RPMI7951 (cell line): ENCODE data around the gene SEMA4G. TPM values are rescaled to one million over a fixed set of nuclear protein-coding genes. Genes with fewer than 3 reads are reported as not detected.
"Not testable (repeated sequence)": the region's sequence is repeated elsewhere in the genome, so short reads cannot be mapped to it uniquely, and the experiment has no call there.

Experiments
- DNase-seq: peaks from one replicate; pipeline ENCODE4 v3.0.0-alpha.2; 2012; ENCODE audit warnings: low read depth
- total RNA-seq: library from RNA; depleted of rRNA; stranded (reverse); fragments of >200 nt; shearing (Covaris generic); gene quantifications from 2 replicates; pipeline ENCODE4 v1.2.3, GENCODE V29; 2014

SEMA4G gene
- total RNA-seq, 1 experiment from 2014 or later: 0.84 TPM

GRCh38 chr10:100970914-100971811 is 1.9 kb downstream of the SEMA4G start:
- no peak for DNase-seq

DNA sequence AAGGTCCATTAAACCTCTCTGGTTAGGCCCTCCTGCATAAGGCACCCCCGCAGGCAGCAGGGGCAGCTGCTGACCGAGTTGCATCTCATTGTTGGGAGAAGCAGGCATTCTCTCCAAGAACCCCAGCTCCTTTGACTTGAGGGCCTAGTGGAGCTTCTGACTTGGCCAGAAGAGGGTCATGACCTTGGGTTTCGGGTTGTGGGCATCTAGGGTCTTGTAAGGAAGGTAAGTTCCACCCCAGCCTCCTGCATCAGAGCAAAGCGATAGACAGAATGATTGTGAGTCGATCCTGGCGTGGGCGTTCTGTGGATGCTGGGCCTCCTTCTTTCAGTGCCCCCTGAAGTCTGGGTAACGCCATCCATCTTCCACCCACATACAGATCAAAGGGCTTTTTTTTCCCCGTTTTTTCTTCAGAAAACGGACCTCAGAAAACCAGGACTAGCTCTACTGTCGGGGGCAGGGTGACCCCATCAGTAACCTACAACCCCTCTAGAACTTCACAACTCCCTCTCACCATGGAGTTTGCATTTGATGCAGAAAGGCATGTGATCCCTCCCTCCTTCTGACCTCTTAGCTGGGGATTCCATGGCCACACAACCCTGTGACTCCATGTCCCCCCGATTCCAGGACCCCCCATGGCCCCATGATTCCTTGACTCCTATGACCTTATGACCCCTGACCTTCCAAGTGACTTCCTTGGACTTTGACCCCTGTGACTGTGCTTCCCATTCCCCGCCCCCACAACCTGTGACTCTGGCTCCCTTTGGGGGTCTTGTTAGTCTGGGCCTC is 3.0 kb downstream of the SEMA4G start:
- DNase-seq: no peak

GRCh38 chr10:100972904-100973535 is 3.7 kb downstream of the SEMA4G start:
- no peak for DNase-seq

- not testable (repeated sequence) for DNase-seq
These were observed 6.1 kb downstream of the SEMA4G start for GRCh38 chr10:100975397-100975796.

- no peak for DNase-seq
These were observed 7.6 kb downstream of the SEMA4G start for GRCh38 chr10:100976906-100977305.

DNA sequence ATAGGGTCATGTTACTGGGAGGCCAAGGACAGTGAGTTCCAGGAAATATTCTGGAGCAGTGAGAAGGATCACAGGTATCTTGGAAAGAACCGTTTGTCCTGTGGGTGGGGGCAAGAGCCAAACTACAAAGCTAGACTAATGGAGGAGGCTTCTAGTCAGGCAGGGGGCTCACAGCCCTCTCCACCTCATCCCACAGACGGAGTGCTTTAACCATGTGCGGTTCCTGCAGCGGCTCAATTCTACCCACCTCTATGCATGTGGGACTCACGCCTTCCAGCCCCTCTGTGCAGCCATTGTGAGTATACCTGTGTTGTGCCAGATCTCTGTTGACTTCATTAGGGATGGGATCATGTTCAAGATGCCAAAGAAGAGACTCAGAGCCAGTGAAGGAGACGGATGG is 8.1 kb downstream of the SEMA4G start:
- no peak for DNase-seq

DNA sequence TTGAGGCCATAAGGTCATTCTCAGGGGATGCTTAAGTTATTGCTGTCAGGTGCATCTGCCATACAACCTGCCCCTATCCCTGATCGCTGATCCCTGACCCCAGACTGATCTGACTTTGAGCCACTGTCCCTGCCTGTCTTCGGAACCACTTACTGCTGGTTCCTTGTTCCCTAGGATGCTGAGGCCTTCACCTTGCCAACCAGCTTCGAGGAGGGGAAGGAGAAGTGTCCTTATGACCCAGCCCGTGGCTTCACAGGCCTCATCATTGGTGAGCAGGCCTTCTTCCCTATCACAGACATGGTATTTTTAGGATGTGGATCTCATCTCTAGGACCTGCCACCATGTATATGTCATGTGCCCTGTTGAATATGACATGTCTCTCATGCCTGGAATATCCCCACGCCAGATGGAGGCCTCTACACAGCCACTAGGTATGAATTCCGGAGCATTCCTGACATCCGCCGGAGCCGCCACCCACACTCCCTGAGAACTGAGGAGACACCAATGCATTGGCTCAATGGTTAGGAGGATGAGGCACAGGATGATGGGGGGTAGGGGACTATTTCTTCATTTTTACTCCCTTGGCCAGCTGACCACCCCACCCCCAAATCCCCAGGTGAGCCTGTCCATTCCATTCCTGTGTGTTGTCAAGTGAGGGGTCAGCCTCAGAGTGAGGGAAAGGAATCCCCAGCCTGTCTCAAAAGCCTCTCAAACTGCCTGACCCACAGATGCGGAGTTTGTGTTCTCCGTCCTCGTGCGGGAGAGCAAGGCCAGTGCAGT is 9.0 kb downstream of the SEMA4G start:
- DNase-seq: no peak

- DNase-seq: no peak
These were observed 9.5 kb downstream of the SEMA4G start for GRCh38 chr10:100978901-100979195.

DNA sequence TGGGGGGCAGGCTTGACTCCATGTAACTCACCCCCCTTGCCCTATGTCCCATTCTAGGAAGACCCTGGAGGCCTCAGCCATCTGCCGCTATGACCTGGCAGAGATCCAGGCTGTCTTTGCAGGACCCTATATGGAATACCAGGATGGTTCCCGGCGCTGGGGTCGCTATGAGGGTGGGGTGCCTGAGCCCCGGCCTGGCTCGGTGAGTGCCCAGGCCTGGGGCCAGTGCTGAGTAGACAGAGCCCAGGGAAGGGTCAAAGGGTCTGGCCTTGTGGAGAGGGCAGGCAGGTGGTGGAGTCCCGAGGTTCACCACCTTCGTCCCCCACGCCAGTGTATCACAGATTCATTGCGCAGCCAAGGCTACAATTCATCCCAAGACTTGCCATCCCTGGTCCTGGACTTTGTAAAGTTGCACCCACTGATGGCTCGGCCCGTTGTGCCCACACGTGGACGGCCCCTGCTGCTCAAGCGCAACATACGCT is 10.5 kb downstream of the SEMA4G start:
- no peak for DNase-seq

- no peak for DNase-seq
These were observed 11.0 kb downstream of the SEMA4G start for GRCh38 chr10:100980311-100980710.

GRCh38 chr10:100980711-100981110 is 11.4 kb downstream of the SEMA4G start:
- DNase-seq: no peak

- no peak for DNase-seq
These were observed 12.0 kb downstream of the SEMA4G start for GRCh38 chr10:100981178-100981772.

DNA sequence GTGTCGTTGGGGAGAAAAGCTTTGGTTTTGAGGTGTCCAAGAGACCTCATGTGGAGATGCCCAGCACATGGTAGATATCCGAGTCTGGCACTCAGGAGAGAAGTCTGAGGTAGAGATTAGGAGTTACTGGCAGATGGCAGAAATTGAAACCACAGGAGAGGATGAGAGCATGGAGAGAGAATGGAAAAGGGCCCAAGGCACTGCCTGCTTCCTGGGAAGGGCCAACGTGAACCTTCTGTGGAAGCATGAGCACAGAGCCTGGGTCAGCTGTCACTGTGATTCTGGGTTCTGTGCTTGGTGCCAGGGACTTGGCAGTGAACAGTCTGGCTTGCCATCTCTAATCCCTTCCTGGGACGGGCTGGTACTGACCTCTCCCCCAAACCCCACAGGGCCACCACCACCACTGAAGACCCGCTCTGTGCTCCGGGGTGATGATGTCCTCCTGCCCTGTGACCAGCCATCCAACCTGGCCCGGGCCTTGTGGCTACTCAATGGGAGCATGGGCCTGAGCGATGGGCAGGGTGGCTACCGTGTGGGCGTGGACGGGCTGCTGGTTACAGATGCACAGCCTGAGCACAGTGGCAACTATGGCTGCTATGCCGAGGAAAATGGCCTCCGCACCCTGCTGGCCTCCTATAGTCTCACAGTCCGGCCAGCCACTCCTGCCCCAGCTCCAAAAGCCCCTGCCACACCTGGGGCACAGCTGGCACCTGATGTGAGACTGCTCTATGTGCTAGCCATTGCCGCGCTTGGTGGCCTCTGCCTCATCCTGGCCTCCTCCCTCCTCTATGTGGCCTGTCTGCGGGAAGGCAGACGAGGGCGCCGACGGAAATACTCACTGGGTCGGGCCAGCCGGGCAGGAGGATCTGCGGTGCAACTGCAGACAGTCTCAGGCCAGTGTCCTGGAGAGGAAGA is 13.9 kb downstream of the SEMA4G start:
- no peak for DNase-seq

DNA sequence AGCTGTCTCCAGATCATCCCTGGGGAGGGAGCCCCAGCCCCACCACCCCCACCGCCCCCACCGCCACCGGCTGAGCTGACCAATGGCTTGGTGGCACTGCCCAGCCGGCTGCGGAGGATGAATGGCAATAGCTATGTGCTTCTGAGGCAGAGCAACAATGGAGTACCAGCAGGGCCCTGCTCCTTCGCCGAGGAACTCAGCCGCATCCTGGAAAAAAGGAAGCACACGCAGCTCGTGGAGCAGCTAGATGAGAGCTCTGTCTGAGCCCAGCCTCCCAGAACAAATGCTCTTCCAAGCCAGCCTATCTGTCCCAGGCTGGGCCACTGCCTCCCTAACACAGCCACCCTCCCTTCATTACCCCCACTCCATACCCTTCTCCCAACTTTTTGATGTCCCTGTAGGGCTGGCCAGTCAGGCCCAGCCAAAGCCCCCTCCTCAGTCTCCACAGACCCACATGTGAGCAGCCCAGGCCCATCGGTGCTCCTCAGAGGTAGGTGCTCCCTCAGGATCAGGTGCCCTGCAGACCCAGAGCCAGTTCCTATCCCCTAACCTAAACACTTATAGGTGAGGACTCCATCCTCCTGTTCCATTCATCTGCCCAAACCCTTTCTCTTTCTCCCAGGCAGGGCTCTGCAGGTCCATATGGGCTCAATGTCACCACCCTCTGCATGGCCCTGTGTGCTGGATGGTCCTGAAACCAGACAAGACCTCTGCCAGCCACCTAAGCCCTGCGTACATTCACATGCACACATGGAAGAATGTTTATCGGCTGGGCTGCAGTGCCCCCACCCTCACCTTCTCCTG is 14.8 kb downstream of the SEMA4G start:
- no peak for DNase-seq

GRCh38 chr10:100984672-100985177 is 15.4 kb downstream of the SEMA4G start:
- no peak for DNase-seq

DNA sequence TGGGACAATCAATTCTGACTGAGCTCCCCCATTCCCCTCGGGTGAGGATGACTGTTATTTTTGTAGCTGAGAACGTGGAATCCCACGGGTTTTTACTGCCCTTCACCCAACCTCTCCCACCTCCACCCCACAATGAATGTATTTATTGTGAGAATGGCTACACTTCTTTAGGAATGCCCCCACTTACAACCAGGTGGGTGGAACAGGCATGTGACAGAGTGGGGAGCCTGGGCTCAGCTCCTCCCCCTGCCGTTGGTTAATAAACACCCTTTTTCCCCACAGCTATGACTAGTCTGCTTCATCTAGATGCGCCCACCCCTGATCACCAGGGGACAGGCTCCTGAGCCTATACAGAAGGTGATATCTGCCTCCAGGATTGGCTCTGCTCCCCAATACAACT is 16.0 kb downstream of the SEMA4G start:
- DNase-seq: no peak

GRCh38 chr10:100986623-100986951 is 17.3 kb downstream of the SEMA4G start:
- no peak for DNase-seq

- DNase-seq: peak; percentile 69
These were observed 17.8 kb downstream of the SEMA4G start, which contains the start of the genes MRPL43 and TWNK for GRCh38 chr10:100986952-100987684. Gene MRPL43 (minus strand): TSS chr10:100987497. CDS start chr10:100987443, 54 bp downstream. Gene TWNK (plus strand): TSS chr10:100987543. CDS start chr10:100988211, 668 bp downstream.
